ENCODE results near the gene DOK5.

Gene DOK5

GRCh38 chr20:54481442-54481841 is 6.0 kb downstream of the DOK5 start:
- no peak for TF ChIP-seq CTCF (IDR thresholded peaks at IDR 0.05)

GRCh38 chr20:54485631-54486030 is 10.2 kb downstream of the DOK5 start:
- no peak for TF ChIP-seq CTCF (IDR thresholded peaks at IDR 0.05)

GRCh38 chr20:54486585-54486984 is 11.2 kb downstream of the DOK5 start:
- TF ChIP-seq CTCF (IDR thresholded peaks at IDR 0.05) = no peak

- TF ChIP-seq CTCF (IDR thresholded peaks at IDR 0.05) = no peak
Observed at GRCh38 chr20:54488442-54488841, 13.0 kb downstream of the DOK5 start.

- no peak for TF ChIP-seq CTCF (IDR thresholded peaks at IDR 0.05)
Observed at GRCh38 chr20:54491506-54491905, 16.1 kb downstream of the DOK5 start.

GRCh38 chr20:54494303-54495006 is 19.1 kb downstream of the DOK5 start:
- TF ChIP-seq CTCF (IDR thresholded peaks at IDR 0.05) = no peak

- TF ChIP-seq CTCF (IDR thresholded peaks at IDR 0.05) = no peak
Observed at GRCh38 chr20:54497931-54498718, 22.7 kb downstream of the DOK5 start.

All from LNCAP (cell line).